ENCODE results near the gene IMPDH1. TPM values are rescaled to one million over a fixed set of nuclear protein-coding genes. Genes with fewer than 3 reads are reported as not detected.

Gene IMPDH1
- total RNA-seq, 6 donors from 2014 or later = 47.2 to 107 (median 81.5) TPM

- ATAC-seq (ENCODE audit: low FRiP score in 2 of 2) = no peak
- no peaks in the 10 kb centered on the region for H3K36me3 ChIP-seq
- TF ChIP-seq CTCF (IDR thresholded peaks at IDR 0.05) (no peak), POLR2A (IDR thresholded peaks at IDR 0.05) (no peak), POLR2AphosphoS5 (IDR thresholded peaks at IDR 0.05) (no peak), EP300 (IDR thresholded peaks at IDR 0.05) (no peak)
- H3K4me3 ChIP-seq = no peak overlapping the region
- DNase-seq = no peak
- no peaks in the 10 kb centered on the region for H3K9me3 ChIP-seq
- WGBS, 2 donors = 62 to 84% methylated on average over 4 of the region's 4 CpGs
- H3K27ac ChIP-seq = no peak overlapping the region
- H3K27me3 ChIP-seq = peaks cover 0 to 7% (median 0%) of the 10 kb centered on the region in 4 donors
- peaks cover 17 to 24% (median 20%) of the 10 kb centered on the region in 4 donors for H3K4me1 ChIP-seq
Observed at GRCh38 chr7:128364166-128364870, 45.5 kb downstream of the IMPDH1 start.

- H3K36me3 ChIP-seq = no peaks in the 10 kb centered on the region
- H3K27me3 ChIP-seq = peaks cover 0 to 7% (median 0%) of the 10 kb centered on the region in 4 donors
- peaks cover 17 to 24% (median 20%) of the 10 kb centered on the region in 4 donors for H3K4me1 ChIP-seq
- H3K9me3 ChIP-seq = no peaks in the 10 kb centered on the region
- no peak overlapping the region for H3K27ac ChIP-seq
- WGBS, 2 donors = 72 to 89% methylated on average over 6 of the region's 6 CpGs
- DNase-seq = no peak
- no peak for TF ChIP-seq CTCF (IDR thresholded peaks at IDR 0.05)
- TF ChIP-seq POLR2A (IDR thresholded peaks at IDR 0.05) = no peak
- no peak for TF ChIP-seq POLR2AphosphoS5 (IDR thresholded peaks at IDR 0.05)
- TF ChIP-seq EP300 (IDR thresholded peaks at IDR 0.05) = no peak
- no peak overlapping the region for H3K4me3 ChIP-seq
- ATAC-seq (ENCODE audit: low FRiP score in 2 of 2) = no peak
Observed at GRCh38 chr7:128363261-128363721, 46.5 kb downstream of the IMPDH1 start.

- Histone ChIP-seq H3K27ac (no peak overlapping the region), H3K4me1 (peaks cover 17 to 24% (median 20%) of the 10 kb centered on the region in 4 donors), H3K4me3 (no peak overlapping the region), H3K36me3 (no peaks in the 10 kb centered on the region), H3K27me3 (peaks cover 0 to 7% (median 0%) of the 10 kb centered on the region in 4 donors), H3K9me3 (no peaks in the 10 kb centered on the region)
- 80 to 86% methylated on average over 4 of the region's 4 CpGs for WGBS, 2 donors
- ATAC-seq (ENCODE audit: low FRiP score in 2 of 2) = no peak
- no peak for DNase-seq
- TF ChIP-seq CTCF (IDR thresholded peaks at IDR 0.05) = no peak
- TF ChIP-seq EP300 (IDR thresholded peaks at IDR 0.05) = no peak
- no peak for TF ChIP-seq POLR2AphosphoS5 (IDR thresholded peaks at IDR 0.05)
- no peak for TF ChIP-seq POLR2A (IDR thresholded peaks at IDR 0.05)
Observed at GRCh38 chr7:128362670-128363069, 47.1 kb downstream of the IMPDH1 start.

- H3K27me3 ChIP-seq = peaks cover 0 to 7% (median 0%) of the 10 kb centered on the region in 4 donors
- TF ChIP-seq POLR2AphosphoS5 (IDR thresholded peaks at IDR 0.05) = no peak
- no peak for TF ChIP-seq EP300 (IDR thresholded peaks at IDR 0.05)
- TF ChIP-seq CTCF (IDR thresholded peaks at IDR 0.05) = no peak
- no peak for TF ChIP-seq POLR2A (IDR thresholded peaks at IDR 0.05)
Observed at GRCh38 chr7:128361411-128362379, 48.1 kb downstream of the IMPDH1 start, which contains the start of gene PRRT4. PRRT4 (minus strand) TSS chr7:128361690.

More at GRCh38 chr7:128361411-128362379, 48.1 kb downstream of the IMPDH1 start, which contains the start of gene PRRT4:
- Histone ChIP-seq H3K4me3 (peak within 1 kb of the TSS; percentile 36 to 59 (median 53)), H3K4me1 (peaks cover 17 to 24% (median 20%) of the 10 kb centered on the region in 4 donors), H3K27ac (no peak within 1 kb of the TSS), H3K36me3 (no peaks in the 10 kb centered on the region), H3K9me3 (no peaks in the 10 kb centered on the region)
- DNase-seq (peak in 1 of 2 donors; percentile 92), ATAC-seq (ENCODE audit: low FRiP score in 2 of 2) (peak; percentile 32 to 87)
- WGBS, 2 donors = 5% methylated on average over 11 to 29 of the region's 88 CpGs

All from upper lobe of left lung (tissue), 6 donors.